ENCODE data around the gene ADAMTSL2.

The ADAMTSL2 gene
- total RNA-seq: 0.18 to 0.92 (median 0.77) reads per million in 3 experiments

DNA sequence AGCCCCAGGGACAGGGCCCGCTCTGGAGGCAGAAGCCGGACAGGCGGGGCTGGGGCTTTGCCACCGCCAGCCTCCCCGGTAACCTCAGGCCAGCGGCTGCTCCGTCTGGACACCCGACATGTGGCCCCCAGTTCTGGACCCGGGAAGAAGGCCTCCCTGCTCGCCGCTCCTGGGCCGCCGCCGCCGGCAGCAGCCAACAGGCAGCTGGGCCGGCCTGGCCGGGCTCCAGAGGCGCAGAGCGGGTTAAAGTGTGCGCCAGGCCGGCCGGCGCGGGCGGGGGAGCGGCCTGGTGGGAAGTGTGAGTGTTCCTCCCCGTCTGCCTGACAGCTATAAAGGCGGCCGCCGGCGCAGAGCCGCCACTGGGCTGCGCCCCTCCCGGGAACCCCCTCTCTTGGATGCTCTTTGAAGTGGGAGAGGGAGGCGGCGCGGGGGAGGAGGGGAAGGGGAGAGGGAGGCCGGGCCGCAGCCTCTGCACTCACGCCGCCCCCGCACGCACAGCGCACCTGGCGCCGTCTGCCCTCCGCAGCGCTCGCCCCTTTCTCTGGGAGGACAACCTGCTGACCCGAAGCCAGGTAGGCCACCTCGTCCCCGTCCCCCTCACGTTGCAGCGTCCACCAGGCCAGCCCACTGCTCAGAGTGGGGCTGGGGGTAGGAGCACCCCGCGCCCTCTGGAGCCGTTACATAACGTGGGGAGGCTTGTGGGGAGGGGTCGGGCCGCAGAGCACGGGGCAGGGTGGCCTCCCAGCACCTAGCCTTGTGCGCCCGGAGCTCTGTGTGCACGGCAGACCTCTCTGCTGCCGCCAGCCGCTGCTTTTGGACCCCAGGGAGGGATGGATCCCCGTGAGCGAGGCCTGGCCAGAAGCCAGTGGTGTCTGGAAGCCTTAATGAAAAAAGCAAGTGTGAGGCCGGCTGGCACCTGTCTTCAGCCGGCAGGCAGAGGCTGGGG, at the start of gene ADAMTSL2:
TSS of gene ADAMTSL2 (plus strand) at position 359 of the 946 bp plus-strand sequence. CDS start 2,009 bp downstream, outside the sequence.
- DNase-seq: peak; percentile 16

DNA sequence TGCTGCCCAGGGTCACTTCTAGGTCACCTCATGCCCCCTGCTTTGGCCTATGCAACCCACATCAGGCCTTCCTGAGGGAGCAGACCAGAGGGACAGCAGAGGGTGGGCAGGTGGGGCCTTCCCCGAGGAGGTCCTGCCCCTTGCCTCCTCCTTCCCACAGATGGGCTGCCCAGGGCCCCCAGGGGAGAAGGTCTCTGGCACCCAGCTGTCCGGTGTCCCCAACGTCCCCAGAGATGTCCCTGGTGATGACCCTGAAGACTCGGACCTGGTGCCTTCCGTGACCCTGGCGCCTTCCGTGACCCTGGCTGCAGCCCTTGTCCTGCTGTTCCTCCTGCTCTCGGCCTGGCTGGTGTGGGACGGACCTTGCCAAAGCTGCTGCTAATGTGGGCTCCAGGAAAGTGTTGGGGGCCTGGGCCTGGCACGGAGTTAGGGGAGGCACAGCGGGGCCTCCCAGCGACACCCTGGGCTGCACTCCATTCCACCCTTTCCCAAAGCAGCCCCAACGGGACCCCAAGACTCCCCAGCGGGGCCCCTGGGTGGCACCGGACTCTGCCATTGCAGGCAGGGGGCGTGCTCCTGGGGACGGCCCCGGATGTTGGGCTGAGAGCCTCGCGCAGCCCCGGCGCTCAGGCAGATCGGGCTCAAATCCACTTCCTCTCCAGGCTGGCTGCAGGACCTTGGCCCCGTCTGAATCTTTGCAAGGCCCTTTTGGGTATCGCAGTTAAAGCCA, 48.8 kb upstream of the ADAMTSL2 start:
- no peak for DNase-seq

DNA sequence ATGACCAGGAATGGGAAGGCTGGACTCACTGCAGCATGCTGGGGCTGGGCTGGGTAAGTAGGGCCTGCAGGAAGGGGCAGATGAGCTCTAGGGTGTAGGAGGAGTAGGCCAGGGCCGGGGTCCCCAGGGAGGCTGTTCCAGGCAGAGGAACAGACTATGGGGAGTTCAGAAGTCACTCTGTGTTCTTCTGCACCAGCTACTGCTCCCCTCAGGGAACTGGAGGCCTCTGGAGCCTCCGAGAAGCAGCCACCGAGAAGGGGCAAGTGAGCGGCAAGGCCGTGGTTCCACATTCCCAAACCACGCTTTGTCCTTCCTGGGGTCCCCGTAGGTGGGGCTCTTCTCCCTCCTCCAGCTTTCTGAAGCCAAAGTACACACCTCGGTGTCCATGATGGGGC, 47.2 kb upstream of the ADAMTSL2 start:
- DNase-seq: no peak

DNA sequence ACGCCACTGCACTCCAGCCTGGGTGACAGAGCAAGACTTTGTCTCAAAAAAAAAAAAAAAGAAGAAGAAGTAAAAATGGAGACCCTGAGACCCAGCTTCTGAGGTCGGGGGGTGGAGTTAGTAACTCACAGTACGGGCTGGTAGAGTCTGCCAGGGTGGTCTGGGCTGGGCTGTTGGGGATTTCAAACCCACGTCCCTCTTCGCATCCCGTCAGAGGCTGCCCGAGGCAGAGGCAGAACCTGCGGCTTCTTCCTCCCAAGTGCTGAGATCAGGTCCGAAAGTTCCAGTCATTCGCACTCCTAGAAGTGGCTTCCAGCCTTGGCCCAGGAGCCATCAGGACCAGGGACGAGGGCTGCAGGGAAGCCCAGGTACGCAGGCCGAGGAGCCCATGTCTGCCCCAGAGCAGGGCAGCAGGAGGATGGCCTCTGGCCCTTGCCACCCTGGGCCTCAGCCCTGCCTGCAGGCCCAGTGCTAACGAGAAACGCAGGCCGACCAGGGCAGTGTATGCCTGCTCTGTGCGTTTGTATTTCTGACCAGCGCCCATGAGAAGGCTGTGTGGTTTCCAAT, 45.7 kb upstream of the ADAMTSL2 start:
- no peak for DNase-seq

DNA sequence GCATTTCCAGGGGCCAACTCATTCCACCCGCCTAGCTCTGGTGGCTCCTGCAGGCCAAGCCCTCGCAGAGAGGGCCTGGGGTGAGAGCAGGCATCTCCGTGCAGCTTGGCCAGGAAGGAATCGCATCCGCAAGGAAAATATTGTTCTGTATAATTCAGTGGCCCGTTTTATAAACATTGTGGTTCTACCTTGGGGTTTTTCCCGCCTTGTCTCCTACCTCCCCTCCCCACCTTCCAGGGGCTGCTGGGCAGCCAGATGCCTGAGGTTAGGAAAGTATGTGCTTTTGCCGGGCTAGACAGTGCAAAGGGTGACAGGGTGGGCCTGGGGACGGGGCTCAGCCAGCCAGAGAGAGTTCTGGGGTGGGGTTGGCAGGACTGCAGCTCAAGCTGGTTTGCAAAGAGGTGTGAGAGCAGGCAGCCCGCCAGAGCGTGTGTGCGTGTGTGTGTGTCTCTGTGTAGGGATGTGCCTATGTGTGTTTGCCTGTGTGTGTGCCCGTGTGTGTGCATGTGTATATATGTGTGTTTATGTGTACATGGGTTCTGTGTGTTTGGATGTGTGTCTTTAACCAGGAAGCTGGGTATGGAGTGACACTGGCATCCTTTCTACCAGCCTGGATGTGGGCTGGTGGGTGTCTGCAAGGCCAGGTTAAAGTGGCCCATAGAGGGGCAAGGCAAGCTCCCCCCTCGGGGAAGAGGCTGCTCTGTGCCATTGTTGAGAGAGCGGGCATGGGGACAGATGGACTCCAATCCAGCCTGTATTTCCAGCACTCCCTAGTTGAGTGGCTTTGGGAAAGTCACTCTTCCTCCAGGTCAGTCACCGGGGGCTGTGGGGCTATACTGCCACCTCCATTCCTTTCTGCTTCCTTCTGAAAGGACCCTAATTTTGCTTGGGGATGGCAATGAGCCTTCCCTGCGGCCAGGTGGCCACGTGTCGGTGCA, 45.0 kb upstream of the ADAMTSL2 start:
- DNase-seq: no peak

DNA sequence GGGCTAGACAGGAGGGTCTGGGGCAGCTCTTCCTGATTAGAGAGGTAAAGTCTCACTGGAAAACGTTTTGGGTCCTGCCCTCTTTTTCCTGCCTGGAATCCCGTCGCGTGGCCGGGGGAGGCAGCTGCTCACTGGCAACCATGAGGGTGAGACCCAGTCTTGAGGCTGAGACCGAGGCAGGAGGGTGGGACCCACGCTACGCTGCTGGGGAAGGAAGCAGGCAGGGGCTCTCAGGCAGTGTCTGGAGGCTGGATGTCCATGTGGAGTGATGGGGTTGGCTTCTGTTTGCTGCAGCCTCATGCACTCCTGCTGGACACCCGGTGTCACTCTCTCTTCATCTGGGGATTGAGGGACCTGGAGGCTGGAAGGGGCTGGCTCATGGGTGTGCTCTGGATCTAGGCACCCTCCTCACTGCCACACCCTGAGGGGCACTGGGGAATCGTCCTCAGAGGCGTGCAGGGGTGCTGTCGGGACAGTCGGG, 44.3 kb upstream of the ADAMTSL2 start:
- no peak for DNase-seq

DNA sequence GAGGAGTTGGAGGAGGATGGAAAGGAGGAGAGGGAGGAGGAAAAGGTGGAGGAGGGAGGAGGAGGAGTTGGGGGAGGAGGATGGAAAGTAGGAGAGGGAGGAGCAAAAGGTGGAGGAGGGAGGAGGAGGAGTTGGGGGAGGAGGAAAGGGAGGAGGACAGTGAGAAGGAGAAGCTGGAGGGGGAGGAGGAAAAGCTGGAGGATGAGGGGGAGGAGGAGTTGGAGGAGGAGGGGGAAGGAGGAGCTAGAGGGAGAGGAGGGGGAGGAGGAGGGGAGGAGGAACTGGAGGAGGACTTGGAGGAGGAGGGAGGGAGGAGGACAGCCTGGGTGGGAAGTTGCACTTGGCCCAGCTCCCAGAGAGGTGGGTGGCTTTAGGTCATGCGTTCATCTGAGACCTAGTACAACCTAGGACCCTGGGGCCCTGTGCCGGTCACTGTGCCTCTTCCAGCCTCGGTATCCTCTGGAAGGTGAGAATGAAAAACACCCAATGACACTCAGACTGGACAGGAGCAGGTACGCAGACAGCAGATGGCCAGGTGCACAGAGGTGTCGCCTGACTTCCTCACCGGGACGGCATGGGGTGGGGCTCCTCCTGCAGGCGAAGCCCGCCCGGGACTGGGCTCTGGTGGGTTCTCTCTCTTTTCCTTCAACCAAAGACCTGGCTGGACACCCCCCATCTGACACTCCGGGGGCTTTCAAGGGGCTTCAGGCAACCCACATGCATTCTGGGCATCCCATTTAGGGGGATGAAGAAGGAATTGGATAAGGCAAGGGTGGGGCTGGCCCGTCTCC, 43.4 kb upstream of the ADAMTSL2 start:
- DNase-seq: no peak

DNA sequence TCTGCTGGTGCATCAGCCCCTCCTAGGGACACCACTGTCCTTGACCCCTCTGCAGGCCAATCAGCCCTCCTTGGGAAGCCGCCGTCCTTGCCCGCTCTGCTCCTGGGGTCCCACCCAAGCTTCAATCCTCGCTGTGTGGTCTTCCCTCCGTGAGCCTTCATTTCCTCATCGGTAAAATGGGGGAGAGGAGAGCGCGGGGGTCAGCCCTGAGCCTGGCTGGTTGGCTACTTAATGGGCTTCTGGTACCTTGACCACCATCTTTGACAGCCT, 42.9 kb upstream of the ADAMTSL2 start:
- DNase-seq: no peak

DNA sequence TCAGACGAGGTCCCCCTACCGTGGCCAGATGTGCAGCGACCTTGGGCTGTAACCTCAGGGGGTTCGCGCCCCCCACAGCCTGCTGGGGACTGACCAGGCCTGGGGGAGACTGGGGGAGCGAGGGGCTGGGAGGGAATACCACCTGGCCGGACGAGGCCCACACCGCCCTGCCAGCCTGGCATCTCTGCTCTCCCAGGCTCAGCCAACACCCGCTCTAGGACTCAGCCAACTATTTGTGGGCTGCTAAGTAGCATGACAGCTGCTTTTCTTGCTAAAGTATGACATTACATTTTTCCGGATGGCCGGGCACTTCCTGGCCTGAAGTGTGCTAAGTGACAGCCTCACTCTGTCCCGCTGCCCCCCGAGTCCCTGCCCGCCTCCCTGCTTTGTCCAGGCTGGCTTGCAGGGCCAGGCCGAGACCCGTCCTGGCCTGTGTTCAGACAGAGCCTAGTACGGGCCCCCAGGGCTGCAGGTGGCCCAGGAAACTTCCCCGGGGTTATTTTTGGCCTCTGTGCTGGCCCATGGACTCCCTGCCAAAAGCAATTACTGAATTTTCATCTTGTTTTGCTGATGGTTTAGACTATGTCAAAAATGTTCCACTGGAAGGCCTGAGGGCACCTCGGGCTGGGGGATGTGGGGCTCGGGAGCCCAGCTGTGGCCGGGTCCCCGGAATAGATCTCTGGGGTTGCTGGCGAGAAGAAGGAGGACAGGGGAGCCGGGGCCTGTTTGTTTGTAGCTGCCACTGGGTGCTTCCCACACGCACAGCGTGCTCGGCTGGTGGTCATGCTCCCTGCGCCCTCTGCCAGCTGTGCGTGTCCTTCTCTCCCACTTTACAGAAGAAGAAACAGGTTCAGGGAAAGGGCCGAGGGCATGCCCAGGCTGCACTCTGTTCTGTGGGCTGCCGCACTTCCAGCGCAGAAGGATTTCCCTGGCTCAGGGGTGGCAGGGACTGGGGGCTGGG, 42.2 kb upstream of the ADAMTSL2 start:
- no peak for DNase-seq

DNA sequence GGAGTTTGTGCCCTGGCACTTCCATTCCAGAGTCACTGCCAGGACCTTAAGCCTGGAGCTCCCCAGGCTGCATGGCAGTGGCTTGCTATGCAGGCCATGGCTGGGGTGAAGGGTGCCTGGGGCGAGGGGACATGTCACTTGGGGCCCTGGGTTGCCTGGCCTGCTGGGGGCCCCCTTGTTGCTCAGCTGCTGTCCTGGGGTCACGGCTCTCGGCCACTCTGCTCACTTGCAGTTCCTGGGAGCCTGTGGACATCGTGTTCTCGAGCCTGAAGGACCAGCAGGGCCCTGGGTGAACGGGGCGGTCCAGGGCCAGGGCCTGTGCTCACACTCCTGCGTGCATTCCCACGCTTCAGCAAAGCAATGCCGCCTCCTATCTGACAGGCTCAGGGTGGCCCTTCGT, 41.1 kb upstream of the ADAMTSL2 start:
- DNase-seq: no peak

DNA sequence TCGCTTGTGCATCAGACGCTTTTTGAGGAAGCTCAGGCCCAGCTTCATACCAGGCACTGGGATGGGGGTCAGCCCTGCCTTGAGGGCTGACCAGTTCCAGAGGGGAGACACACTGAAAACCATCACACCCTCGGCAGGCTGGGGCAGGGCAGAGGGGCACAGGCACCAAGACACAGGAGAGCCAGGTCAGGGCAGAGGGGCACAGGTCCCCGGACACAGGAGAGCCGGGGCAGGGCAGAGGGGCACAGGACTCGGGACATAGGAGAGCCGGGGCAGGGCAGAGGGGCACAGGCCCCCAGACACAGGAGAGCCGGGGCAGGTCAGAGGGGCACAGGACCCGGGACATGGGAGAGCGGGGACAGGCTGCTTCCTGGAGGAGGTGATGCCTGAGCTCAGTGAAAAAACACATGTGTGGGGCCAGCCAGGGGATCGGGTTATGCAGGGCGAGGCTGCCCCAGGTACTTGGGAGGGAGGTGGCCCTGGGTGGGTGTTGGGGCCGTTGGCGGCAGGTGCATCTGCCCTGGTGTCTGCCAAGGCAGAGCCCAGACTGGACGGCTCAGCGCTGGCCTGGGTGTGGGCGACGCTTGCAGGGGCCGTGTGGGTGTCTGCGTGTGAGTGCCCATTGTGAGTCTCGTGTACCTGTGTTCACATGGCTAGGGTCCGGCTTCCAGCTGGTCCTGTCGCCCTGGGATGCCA, 40.5 kb upstream of the ADAMTSL2 start:
- no peak for DNase-seq

DNA sequence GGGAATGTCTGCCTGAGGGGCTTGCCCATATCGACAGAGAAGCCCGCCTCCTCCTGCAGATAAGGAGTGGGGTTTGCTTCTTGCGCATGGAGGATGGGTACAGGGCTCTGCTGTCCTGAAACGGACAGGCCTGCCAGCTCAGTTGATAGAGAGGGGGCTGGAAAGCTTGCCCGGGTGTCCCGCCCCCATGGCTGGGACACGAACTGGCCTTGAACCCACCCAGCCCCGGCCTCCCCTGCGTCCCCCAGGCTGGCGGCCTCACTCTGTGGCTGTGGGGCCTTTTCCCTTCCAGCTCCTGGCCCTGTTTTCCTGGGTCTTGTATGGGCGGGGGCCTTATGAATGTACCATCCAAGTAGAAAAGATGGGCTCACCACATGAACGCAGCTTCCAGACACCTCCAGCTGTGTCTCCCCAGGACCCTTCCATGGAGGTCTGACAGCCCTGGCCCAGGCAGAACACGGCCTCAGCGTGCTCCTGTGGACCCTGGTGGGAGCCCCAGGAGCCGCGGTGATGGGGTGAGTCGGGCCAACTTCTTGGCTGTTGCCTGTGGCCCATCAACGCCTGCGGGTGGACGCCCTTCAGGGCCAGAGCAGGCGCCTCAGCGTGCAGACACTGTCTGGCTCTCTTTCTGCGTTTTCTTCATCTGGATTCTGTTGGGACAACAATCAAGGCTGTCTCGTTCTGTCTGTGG, 39.7 kb upstream of the ADAMTSL2 start:
- DNase-seq: no peak

DNA sequence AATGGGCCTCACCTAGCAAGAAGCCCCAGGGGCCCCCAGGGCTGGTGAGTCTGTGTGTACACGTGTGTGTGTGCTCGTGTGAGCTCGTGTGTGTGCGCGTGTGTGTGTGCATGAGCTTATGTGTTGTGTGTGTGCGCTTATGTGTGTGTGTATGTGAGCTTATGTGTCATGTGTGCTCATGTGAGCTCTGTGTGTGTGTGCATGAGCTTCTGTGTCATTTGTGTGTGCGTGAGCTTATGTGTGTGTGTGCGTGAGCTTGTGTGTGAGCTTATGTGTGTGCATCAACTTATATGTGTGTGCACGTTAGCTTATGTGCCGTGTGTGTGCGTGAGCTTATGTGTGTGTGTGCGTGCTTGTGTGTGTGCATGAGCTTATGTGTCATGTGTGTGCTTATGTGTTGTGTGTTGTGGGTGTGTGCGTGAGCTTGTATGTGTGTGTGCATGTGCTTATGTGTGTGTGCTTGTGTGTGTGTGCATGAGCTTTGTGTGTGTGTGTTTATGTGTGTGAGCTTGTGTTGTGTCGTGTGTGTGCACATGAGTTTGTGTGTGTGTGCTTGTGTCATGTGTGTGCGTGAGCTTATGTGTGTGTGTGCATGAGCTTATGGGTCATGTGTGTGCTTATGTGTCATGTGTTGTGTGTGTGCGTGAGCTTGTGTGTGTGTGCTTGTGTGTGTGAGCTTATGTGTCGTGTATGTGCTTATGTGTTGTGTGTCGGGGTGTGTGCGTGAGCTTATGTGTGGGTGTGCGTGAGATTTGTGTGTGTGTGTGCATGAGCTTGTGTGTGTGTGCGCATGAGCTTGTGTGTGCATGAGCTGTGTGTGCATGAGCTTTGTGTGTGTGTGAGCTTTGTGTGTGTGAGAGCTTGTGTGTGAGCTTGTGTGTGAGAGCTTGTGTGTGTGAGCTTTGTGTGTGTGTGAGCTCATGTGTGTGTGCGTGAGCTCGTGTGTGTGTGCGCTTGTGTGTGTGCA, 38.9 kb upstream of the ADAMTSL2 start:
- no peak for DNase-seq

DNA sequence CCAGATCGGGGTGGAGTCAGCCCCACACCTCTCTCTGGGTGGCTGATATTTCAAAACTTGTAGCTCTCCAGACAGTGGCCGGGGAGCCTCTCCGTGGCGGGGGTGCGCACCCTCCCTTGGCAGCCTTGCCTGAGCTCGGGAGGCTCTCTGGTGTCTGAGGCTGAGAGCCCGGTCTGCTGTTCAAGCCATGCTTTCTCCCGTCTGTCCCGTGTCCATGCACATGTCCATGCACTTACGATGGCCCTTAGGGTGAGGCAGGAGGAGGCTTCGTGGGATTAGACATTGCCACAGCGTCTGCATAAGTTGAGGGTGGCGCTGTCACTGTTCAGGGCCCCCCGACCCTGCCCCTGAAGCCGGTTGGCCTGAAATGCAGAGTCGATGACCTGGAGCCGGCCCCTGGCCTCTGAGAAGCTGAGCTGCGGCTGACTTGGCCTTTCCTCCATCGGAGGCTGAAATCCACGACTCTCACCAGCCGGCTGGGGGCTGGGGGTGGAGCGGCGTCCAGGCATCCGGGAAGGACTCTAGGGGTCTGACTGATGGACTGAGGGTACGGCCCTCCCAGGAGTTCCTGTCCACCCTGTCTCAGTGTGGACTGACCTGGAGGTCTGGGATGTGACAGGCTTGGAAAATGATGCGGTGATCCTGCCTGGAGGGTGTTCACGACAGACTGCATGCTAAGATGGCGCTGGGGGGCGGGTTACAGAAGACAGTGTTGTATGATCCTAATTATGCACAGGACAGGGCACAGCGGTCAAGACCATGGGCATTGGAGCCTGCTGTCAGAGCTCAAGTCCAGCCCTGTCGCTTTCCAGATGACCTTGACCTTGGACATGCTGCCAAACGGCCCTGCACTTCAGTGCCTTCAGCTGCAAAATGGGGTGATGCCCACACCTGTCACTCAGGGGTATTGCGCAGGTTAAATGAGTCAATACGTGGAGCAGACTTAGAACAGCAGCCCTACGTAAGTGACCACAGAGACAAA, 37.4 kb upstream of the ADAMTSL2 start:
- DNase-seq: no peak

DNA sequence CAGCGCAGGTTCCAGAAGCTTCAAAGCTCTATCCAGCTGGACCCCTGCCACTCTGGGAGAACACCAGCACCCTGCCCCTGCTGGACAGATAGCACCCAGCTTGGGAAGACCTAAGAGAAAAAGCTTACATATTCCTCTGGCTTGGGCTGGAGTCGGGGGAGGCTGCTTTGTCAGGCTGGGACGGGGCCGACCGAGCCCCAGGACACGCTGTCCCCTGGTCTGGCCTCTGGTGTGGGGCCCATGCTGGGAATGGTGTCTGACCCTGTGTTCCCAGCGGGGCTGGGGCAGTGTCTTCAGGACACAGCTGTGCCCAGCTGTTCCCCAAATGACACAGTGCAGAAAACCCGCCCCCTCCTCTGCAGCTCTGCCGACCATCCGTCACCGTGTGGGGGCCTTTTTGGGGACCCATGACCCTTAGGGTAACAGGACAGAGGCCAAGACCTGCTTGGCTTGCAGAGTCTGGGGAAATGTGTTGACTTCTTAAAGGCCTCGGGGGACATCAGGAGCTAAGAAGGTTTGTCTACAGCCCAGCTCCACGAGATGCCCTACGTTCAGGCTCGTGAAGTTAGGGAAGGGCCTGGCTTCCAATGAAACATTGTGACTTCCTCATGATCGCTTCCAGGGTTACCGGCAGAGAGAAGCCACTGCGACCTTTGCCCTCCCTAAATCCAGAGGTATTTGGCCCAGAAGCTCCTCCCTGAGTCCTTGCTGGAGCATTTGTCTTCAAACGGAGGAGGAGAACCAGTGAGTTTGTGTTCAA, 35.2 kb upstream of the ADAMTSL2 start:
- DNase-seq: no peak

DNA sequence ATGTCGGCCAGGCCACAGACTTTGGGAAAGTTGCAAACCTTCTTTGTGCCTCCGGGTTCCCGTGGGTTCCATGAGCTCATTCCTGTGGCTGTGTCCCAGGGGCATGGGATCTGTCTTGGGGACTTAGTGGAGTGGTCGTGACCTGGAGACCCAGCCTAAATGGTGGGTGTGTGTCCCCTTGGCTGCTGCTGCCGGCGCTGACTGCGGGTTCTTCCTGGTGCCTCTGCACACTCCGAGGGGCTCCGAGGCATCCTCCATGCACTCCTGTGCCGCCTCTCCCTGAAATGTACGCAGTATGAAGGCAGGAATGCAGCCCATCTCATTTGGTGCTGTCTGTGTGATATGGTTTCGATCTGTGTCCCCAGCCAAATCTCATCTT, 34.6 kb upstream of the ADAMTSL2 start:
- no peak for DNase-seq
